A673 (cell line): ENCODE data around the gene ALDH16A1.

Experiments used
- EZH2 ChIP-seq: fragments of 200-600 bp; sonication (generic); IDR thresholded peaks from 2 replicates; pipeline ENCODE4 v1.6.1; 2017; ENCODE audit warnings: borderline replicate concordance, low read depth, mild to moderate bottlenecking, mixed read lengths, antibody characterized with exemption, low read length; ENCODE audit not compliant: poor library complexity, severe bottlenecking
- TF ChIP-seq, protein P1 (sequence below): fragments of 300-800, 200-600 bp; sonication (generic); conservative IDR thresholded peaks from 2 replicates; pipeline ENCODE4 v1.5.1; 2017; ENCODE audit warnings: low read depth, mild to moderate bottlenecking, antibody characterized with exemption, low read length, moderate library complexity, mixed read lengths

DNA sequence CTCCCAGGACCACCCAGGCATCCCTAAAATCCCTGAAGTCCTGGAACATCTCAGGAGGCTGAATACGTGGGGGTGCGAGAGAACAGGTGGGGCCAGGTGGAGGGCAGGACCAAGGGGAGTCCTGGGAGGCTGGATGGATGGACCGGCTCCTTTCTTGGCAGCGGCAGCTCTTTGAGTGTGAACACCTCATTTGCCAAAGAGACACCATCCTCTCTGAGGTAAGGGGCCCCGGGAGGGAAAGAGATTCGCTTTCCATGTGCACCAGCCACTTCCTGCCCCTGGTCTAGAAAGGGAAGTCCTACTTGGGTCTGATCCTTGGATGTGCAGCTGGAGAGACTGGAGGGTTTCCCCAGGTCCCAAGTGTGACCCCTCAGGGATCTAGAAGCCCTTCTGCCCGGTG lies 45.9 kb upstream of the ALDH16A1 start:
- TF ChIP-seq, protein P1, sequence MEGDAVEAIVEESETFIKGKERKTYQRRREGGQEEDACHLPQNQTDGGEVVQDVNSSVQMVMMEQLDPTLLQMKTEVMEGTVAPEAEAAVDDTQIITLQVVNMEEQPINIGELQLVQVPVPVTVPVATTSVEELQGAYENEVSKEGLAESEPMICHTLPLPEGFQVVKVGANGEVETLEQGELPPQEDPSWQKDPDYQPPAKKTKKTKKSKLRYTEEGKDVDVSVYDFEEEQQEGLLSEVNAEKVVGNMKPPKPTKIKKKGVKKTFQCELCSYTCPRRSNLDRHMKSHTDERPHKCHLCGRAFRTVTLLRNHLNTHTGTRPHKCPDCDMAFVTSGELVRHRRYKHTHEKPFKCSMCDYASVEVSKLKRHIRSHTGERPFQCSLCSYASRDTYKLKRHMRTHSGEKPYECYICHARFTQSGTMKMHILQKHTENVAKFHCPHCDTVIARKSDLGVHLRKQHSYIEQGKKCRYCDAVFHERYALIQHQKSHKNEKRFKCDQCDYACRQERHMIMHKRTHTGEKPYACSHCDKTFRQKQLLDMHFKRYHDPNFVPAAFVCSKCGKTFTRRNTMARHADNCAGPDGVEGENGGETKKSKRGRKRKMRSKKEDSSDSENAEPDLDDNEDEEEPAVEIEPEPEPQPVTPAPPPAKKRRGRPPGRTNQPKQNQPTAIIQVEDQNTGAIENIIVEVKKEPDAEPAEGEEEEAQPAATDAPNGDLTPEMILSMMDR: no peak
- no peak for TF ChIP-seq EZH2
